HepG2 (cell line): Measurements from ENCODE around the gene MAP2K7. TPM values are rescaled to one million over a fixed set of nuclear protein-coding genes. Genes with fewer than 3 reads are reported as not detected.
A peak's percentile ranks its signal among the peaks of the same experiment; 100 is the strongest.

Experiments
- ZNF350 ChIP-seq: sonication (generic); formaldehyde crosslinking; IDR thresholded peaks from 2 replicates; pipeline ENCODE4 v1.4.0; 2020; ENCODE audit warnings: mild to moderate bottlenecking, low read depth, missing genetic modification reagents, borderline replicate concordance
- polyA plus RNA-seq, 8 experiments: library from polyadenylated mRNA; depleted of rRNA in 3 of 8; stranded (reverse) in 7 of 8; unstranded in 1 of 8; fragments of >200 nt; fragmentation: Illumina TruSeq in 4 of 8; extraction: Trizol in 4 of 8; gene quantifications; 2 replicates each; pipeline versions ENCODE4 v1.2.1 to v1.2.3, GENCODE V29; 2011 to 2016; ENCODE audit warnings: low read depth in 4 of 8, missing spikeins in 1 of 8, mixed read lengths in 1 of 8; ENCODE audit not compliant: insufficient read depth in 1 of 8
- total RNA-seq, 5 experiments: library from RNA; depleted of rRNA; stranded (reverse); fragments of >200 nt; fragmentation: Illumina TruSeq; extraction: Trizol; gene quantifications; 2 replicates each; pipeline ENCODE4 v1.2.3, GENCODE V29; 2016; ENCODE audit warnings: low read depth in 1 of 5
- TF ChIP-seq, protein P1 (sequence below): sonication (generic); formaldehyde crosslinking; IDR thresholded peaks from 2 replicates; pipeline ENCODE4 v1.5.0; 2020; ENCODE audit warnings: mild to moderate bottlenecking, missing genetic modification reagents, borderline replicate concordance
- TF ChIP-seq, protein P2 (sequence below), 2 experiments: fragments of 450-650 bp in 1 of 2; sonication (generic) in 1 of 2; formaldehyde crosslinking in 1 of 2; IDR thresholded peaks; 2 replicates each; pipeline versions ENCODE4 v1.6.1 to v1.8.0; 2016 to 2022; ENCODE audit warnings: antibody characterized with exemption in 1 of 2, mild to moderate bottlenecking in 1 of 2, missing genetic modification reagents in 1 of 2

Gene MAP2K7
- total and polyA plus RNA-seq, 2 of the 13 experiments (the other 11 are each of a cell fraction or from before 2014, with no cell fraction given): 9.0 to 10.8 TPM

DNA sequence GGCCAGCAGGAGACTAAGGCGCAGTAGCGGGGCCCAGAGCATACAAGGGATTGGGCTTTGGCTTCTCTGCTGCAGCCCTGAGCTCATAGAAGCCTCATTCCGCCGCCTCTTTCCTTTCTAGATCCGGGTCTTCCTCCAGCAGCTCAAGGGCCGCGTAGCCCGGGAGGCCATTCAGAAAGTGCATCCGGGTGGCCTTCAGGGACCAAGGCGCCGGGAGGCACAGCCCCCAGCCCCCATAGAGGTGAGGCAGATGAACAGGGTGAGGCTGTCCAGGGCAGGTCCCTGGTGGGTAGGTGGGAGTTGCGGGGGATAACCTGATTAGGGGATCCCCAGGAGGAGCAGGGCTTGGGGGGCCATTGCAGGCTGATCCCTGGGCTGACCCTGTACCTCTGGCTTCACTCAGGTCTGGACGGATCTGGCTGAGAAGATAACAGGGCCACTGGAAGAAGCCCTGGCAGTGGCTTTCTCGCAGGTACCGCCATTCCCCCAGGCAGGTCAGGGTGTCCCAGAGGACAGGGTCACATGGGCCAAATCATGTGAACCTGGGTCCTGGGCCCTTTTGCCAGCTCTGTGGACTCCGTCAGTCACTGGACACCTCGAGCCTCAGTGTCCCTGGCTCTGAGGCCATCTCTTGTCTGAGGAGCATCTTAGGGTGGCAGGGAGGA lies 17.8 kb downstream of the MAP2K7 start (continued):
- TF ChIP-seq, protein P1, sequence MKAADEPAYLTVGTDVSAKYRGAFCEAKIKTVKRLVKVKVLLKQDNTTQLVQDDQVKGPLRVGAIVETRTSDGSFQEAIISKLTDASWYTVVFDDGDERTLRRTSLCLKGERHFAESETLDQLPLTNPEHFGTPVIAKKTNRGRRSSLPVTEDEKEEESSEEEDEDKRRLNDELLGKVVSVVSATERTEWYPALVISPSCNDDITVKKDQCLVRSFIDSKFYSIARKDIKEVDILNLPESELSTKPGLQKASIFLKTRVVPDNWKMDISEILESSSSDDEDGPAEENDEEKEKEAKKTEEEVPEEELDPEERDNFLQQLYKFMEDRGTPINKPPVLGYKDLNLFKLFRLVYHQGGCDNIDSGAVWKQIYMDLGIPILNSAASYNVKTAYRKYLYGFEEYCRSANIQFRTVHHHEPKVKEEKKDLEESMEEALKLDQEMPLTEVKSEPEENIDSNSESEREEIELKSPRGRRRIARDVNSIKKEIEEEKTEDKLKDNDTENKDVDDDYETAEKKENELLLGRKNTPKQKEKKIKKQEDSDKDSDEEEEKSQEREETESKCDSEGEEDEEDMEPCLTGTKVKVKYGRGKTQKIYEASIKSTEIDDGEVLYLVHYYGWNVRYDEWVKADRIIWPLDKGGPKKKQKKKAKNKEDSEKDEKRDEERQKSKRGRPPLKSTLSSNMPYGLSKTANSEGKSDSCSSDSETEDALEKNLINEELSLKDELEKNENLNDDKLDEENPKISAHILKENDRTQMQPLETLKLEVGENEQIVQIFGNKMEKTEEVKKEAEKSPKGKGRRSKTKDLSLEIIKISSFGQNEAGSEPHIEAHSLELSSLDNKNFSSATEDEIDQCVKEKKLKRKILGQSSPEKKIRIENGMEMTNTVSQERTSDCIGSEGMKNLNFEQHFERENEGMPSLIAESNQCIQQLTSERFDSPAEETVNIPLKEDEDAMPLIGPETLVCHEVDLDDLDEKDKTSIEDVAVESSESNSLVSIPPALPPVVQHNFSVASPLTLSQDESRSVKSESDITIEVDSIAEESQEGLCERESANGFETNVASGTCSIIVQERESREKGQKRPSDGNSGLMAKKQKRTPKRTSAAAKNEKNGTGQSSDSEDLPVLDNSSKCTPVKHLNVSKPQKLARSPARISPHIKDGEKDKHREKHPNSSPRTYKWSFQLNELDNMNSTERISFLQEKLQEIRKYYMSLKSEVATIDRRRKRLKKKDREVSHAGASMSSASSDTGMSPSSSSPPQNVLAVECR (CRISPR knock-in tag): peak; percentile 24; the same call in 1 of the 2 replicates
- TF ChIP-seq, protein P2, sequence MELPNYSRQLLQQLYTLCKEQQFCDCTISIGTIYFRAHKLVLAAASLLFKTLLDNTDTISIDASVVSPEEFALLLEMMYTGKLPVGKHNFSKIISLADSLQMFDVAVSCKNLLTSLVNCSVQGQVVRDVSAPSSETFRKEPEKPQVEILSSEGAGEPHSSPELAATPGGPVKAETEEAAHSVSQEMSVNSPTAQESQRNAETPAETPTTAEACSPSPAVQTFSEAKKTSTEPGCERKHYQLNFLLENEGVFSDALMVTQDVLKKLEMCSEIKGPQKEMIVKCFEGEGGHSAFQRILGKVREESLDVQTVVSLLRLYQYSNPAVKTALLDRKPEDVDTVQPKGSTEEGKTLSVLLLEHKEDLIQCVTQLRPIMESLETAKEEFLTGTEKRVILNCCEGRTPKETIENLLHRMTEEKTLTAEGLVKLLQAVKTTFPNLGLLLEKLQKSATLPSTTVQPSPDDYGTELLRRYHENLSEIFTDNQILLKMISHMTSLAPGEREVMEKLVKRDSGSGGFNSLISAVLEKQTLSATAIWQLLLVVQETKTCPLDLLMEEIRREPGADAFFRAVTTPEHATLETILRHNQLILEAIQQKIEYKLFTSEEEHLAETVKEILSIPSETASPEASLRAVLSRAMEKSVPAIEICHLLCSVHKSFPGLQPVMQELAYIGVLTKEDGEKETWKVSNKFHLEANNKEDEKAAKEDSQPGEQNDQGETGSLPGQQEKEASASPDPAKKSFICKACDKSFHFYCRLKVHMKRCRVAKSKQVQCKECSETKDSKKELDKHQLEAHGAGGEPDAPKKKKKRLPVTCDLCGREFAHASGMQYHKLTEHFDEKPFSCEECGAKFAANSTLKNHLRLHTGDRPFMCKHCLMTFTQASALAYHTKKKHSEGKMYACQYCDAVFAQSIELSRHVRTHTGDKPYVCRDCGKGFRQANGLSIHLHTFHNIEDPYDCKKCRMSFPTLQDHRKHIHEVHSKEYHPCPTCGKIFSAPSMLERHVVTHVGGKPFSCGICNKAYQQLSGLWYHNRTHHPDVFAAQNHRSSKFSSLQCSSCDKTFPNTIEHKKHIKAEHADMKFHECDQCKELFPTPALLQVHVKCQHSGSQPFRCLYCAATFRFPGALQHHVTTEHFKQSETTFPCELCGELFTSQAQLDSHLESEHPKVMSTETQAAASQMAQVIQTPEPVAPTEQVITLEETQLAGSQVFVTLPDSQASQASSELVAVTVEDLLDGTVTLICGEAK (IDR thresholded peaks at IDR 0.05): no peak
- TF ChIP-seq, protein P2 (CRISPR knock-in tag; IDR thresholded peaks at IDR 0.05): 0 out of 2 replicates have a peak, but pooled peaks have one; percentile 5
- TF ChIP-seq ZNF350: no peak
